SK-N-SH (cell line): Measurements from ENCODE around the gene DHDDS. TPM values are rescaled to one million over a fixed set of nuclear protein-coding genes. Genes with fewer than 3 reads are reported as not detected.

ENCODE experiments used
- CTCF ChIA-PET: fragments of 300-600, 350-600 bp; formaldehyde crosslinking; extraction: SDS; loops from one replicate; lab custom pipeline; 2021; lab: Yijun Ruan, JAX
- POLR2A ChIA-PET: fragments of 350-600 bp; sonication (Branson Sonifier 250); formaldehyde crosslinking; extraction: SDS; loops from one replicate; lab custom pipeline; 2020; ENCODE audit warnings: antibody characterized with exemption, inconsistent platforms; lab: Yijun Ruan, JAX
- DNase-seq: peaks from one replicate; pipeline ENCODE4 v3.0.0; 2012
- H2AFZ ChIP-seq: fragments of 200-600 bp; sonication (generic); 2 replicates; pipeline ENCODE4 v1.8.1; 2016; ENCODE audit warnings: antibody characterized with exemption, mild to moderate bottlenecking, low read depth
- H3F3A ChIP-seq: fragments of 200-600 bp; sonication (generic); replicated peaks from 2 replicates; pipeline ENCODE3; 2016; ENCODE audit warnings: antibody characterized with exemption, mild to moderate bottlenecking; ENCODE audit not compliant: insufficient read depth
- H3K27ac ChIP-seq, 2 experiments: fragments of 200-500 bp in 1 of 2; fragments of 200-600 bp in 1 of 2; sonication (Bioruptor generic) in 1 of 2; sonication (generic), shearing (Covaris generic) in 1 of 2; 2 replicates each; pipeline versions ENCODE4 v1.5.1 to v1.6.1; 2014 to 2016; ENCODE audit warnings: low read depth in 2 of 2, inconsistent platforms in 1 of 2, low read length in 1 of 2, mild to moderate bottlenecking in 1 of 2, mixed read lengths in 1 of 2
- H3K27me3 ChIP-seq: fragments of 200-600 bp; sonication (generic), shearing (Covaris generic); 2 replicates; pipeline ENCODE4 v1.6.1; 2016; ENCODE audit warnings: mixed run types; ENCODE audit not compliant: insufficient read depth
- H3K36me3 ChIP-seq, 2 experiments: fragments of 200-500 bp in 1 of 2; fragments of 200-600 bp in 1 of 2; sonication (Bioruptor generic) in 1 of 2; sonication (generic) in 1 of 2; replicated peaks in 1 of 2; 2 replicates each; pipeline versions ENCODE3 to v1.5.1; 2014 to 2016; ENCODE audit warnings: low read length in 1 of 2, mild to moderate bottlenecking in 1 of 2; ENCODE audit not compliant: insufficient read depth in 2 of 2, control insufficient read depth in 1 of 2
- H3K4me1 ChIP-seq, 2 experiments: fragments of 200-500 bp in 1 of 2; fragments of 200-600 bp in 1 of 2; sonication (Bioruptor generic) in 1 of 2; sonication (generic), shearing (Covaris generic) in 1 of 2; 2 replicates each; pipeline versions ENCODE4 v1.5.1 to v1.6.1; 2014 to 2016; ENCODE audit warnings: low read depth in 1 of 2, low read length in 1 of 2, mixed run types in 1 of 2; ENCODE audit not compliant: insufficient read depth in 2 of 2, control insufficient read depth in 1 of 2
- H3K4me2 ChIP-seq: fragments of 200-600 bp; sonication (generic), shearing (Covaris generic); 2 replicates; pipeline ENCODE4 v1.6.1; 2017; ENCODE audit warnings: mixed run types
- H3K4me3 ChIP-seq, 2 experiments: fragments of 200-500 bp in 1 of 2; fragments of 200-600 bp in 1 of 2; sonication (Bioruptor generic) in 1 of 2; sonication (generic), shearing (Covaris generic) in 1 of 2; 2 replicates each; pipeline versions ENCODE4 v1.5.1 to v1.8.1; 2014 to 2016; ENCODE audit warnings: low read depth in 2 of 2, inconsistent platforms in 1 of 2, low read length in 1 of 2, mild to moderate bottlenecking in 1 of 2, mixed read lengths in 1 of 2, moderate library complexity in 1 of 2
- H3K79me2 ChIP-seq: fragments of 200-600 bp; sonication (generic); 2 replicates; pipeline ENCODE4 v1.8.1; 2017; ENCODE audit warnings: mild to moderate bottlenecking; ENCODE audit not compliant: insufficient read depth
- H3K9ac ChIP-seq: fragments of 200-600 bp; sonication (generic); 2 replicates; pipeline ENCODE4 v1.6.1; 2017; ENCODE audit warnings: mixed run types
- H3K9me2 ChIP-seq: fragments of 200-600 bp; sonication (generic); 2 replicates; pipeline ENCODE4 v1.6.1; 2017; ENCODE audit warnings: mixed run types
- H3K9me3 ChIP-seq: fragments of 200-600 bp; sonication (generic); 2 replicates; pipeline ENCODE4 v1.6.1; 2017; ENCODE audit warnings: mixed run types, mild to moderate bottlenecking, moderate library complexity
- H4K20me1 ChIP-seq: fragments of 200-600 bp; sonication (generic); 2 replicates; pipeline ENCODE4 v1.6.1; 2017; ENCODE audit warnings: mild to moderate bottlenecking, mixed run types; ENCODE audit not compliant: insufficient read depth
- CHD2 ChIP-seq: fragments of 150-350 bp; IDR thresholded peaks from 2 replicates; pipeline ENCODE4 v1.6.1; 2018; ENCODE audit warnings: low read length; ENCODE audit not compliant: partially characterized antibody
- CTCF ChIP-seq: fragments of 200-600 bp; sonication (generic); IDR thresholded peaks from 2 replicates; pipeline ENCODE4 v1.6.1; 2017; ENCODE audit warnings: antibody characterized with exemption, mild to moderate bottlenecking, moderate library complexity
- ELF1 ChIP-seq: IDR thresholded peaks from 2 replicates; pipeline ENCODE4 v1.4.0; 2012
- EP300 ChIP-seq, 2 experiments: IDR thresholded peaks; 2 replicates each; pipeline versions ENCODE4 v1.4.0 to v1.6.1; 2012; ENCODE audit warnings: borderline replicate concordance in 1 of 2, low read depth in 1 of 2, low read length in 1 of 2
- EZH2phosphoT487 ChIP-seq: fragments of 200-600 bp; sonication (generic); IDR thresholded peaks from 2 replicates; pipeline ENCODE4 v1.6.1; 2017; ENCODE audit warnings: low read depth, mixed run types, mild to moderate bottlenecking, antibody characterized with exemption, moderate library complexity, borderline replicate concordance
- FOXM1 ChIP-seq: IDR thresholded peaks from 2 replicates; pipeline ENCODE4 v1.4.0; 2012; ENCODE audit warnings: low read depth, mild to moderate bottlenecking
- GATA2 ChIP-seq: sonication (generic); formaldehyde crosslinking; IDR thresholded peaks from 2 replicates; pipeline ENCODE4 v1.5.0; 2020; ENCODE audit warnings: mild to moderate bottlenecking, missing genetic modification reagents
- MEF2A ChIP-seq: IDR thresholded peaks from 2 replicates; pipeline ENCODE4 v1.4.0; 2012; ENCODE audit warnings: low read depth, borderline replicate concordance
- NRF1 ChIP-seq: IDR thresholded peaks from 2 replicates; pipeline ENCODE4 v1.6.1; 2012; ENCODE audit warnings: low read depth, mild to moderate bottlenecking, low read length
- PBX3 ChIP-seq: IDR thresholded peaks from 2 replicates; pipeline ENCODE4; 2012
- RCOR1 ChIP-seq: fragments of 150-350 bp; IDR thresholded peaks from 2 replicates; pipeline ENCODE4 v1.6.1; 2017; ENCODE audit warnings: antibody characterized with exemption, low read length
- REST ChIP-seq: IDR thresholded peaks from 2 replicates; pipeline ENCODE4 v1.6.1; 2012; ENCODE audit warnings: mild to moderate bottlenecking, low read depth, low read length, moderate library complexity
- TAF1 ChIP-seq: IDR thresholded peaks from 2 replicates; pipeline ENCODE4 v1.6.1; 2012; ENCODE audit warnings: low read depth, mild to moderate bottlenecking, low read length, moderate library complexity, borderline replicate concordance
- TCF12 ChIP-seq: IDR thresholded peaks from 2 replicates; pipeline ENCODE4 v1.4.0; 2012
- USF1 ChIP-seq: IDR thresholded peaks from 2 replicates; pipeline ENCODE4 v1.4.0; 2012; ENCODE audit warnings: low read depth, borderline replicate concordance
- WGBS: methylation state at CpG from one replicate; pipeline ENCODE4 v1.1.6; 2017; ENCODE audit warnings: low lambda C conversion rate; 5-methylcytosine and 5-hydroxymethylcytosine counted together
- polyA plus RNA-seq, 3 experiments: library from polyadenylated mRNA; depleted of rRNA; stranded (reverse); fragments of >200 nt; gene quantifications; 2 replicates each; pipeline ENCODE4 v1.2.3, GENCODE V29; 2012

DHDDS gene
- polyA plus RNA-seq, 1 of the 3 experiments (the other 2 are of a cell fraction) = 25.0 TPM

- CTCF ChIA-PET = interaction anchor here (0.7 to 2.1 kb wide), 2 partner anchors 21 to 46 kb away, joined by 3 to 6 read pairs; no protein-coding TSS in a partner anchor
- H3K9me2 ChIP-seq = no peaks in the 10 kb centered on the region
- H3K27ac ChIP-seq = no peak overlapping the region
- H3K9ac ChIP-seq = no peak overlapping the region
- peaks cover 5 to 20% of the 10 kb centered on the region in 2 experiments; a peak in 3 of 4 replicates for H3K4me1 ChIP-seq
- no peaks in the 10 kb centered on the region for H3K9me3 ChIP-seq
- H3K4me2 ChIP-seq = no peak overlapping the region
- H3F3A ChIP-seq = peaks cover 65% of the 10 kb centered on the region
- no peaks in the 10 kb centered on the region for H3K27me3 ChIP-seq
- 97% methylated on average over 6 of the region's 6 CpGs for WGBS
- no peak for DNase-seq
- H4K20me1 ChIP-seq = peaks cover 21% of the 10 kb centered on the region
- peaks cover 31 to 34% of the 10 kb centered on the region in 2 experiments for H3K36me3 ChIP-seq
- H2AFZ ChIP-seq = no peak overlapping the region
- peaks cover 23% of the 10 kb centered on the region for H3K79me2 ChIP-seq
- no peak overlapping the region for H3K4me3 ChIP-seq
- POLR2A ChIA-PET = no interaction called here
- TF ChIP-seq ELF1 = no peak
- TF ChIP-seq CTCF = no peak
Observed at GRCh38 chr1:26478988-26479387, 46.9 kb downstream of the DHDDS start.

GRCh38 chr1:26482921-26483320 lies 50.8 kb downstream of the DHDDS start:
- Histone ChIP-seq H3K36me3 (peaks cover 0 to 8% of the 10 kb centered on the region in 2 experiments), H3K4me2 (peak overlapping the region; percentile 47; the same call in 1 of the 2 replicates), H3F3A (peaks cover 36% of the 10 kb centered on the region), H3K9ac (no peak overlapping the region), H3K27me3 (no peaks in the 10 kb centered on the region), H3K27ac (peak overlapping the region in 1 of 2 experiments; percentile 50; a peak in 2 of 4 replicates), H3K79me2 (no peaks in the 10 kb centered on the region), H2AFZ (no peak overlapping the region), H3K9me3 (no peaks in the 10 kb centered on the region), H3K4me1 (peaks cover 0 to 14% of the 10 kb centered on the region in 2 experiments; a peak in 1 of 4 replicates), H3K4me3 (no peak overlapping the region), H4K20me1 (no peaks in the 10 kb centered on the region), H3K9me2 (no peaks in the 10 kb centered on the region)
- ChIA-PET POLR2A (interaction anchor here (2.2 kb wide), 1 partner anchor 18 kb away, joined by 6 read pairs; no protein-coding TSS in a partner anchor), CTCF (no interaction called here)
- TF ChIP-seq EZH2phosphoT487 (no peak), PBX3 (no peak), RCOR1 (no peak), FOXM1 (no peak), CHD2 (no peak), TCF12 (no peak)
- DNase-seq = no peak
- WGBS = 67% methylated on average over 2 of the region's 2 CpGs

- Histone ChIP-seq H3K27me3 (no peaks in the 10 kb centered on the region), H3K9me2 (no peaks in the 10 kb centered on the region), H3K36me3 (peaks cover 0 to 5% of the 10 kb centered on the region in 2 experiments), H3K27ac (peak overlapping the region in 1 of 2 experiments; percentile 50; a peak in 1 of 4 replicates), H4K20me1 (no peaks in the 10 kb centered on the region), H2AFZ (no peak overlapping the region), H3K9ac (no peak overlapping the region), H3K4me2 (no peak overlapping the region), H3K9me3 (no peaks in the 10 kb centered on the region), H3K79me2 (no peaks in the 10 kb centered on the region), H3K4me1 (peaks cover 0 to 14% of the 10 kb centered on the region in 2 experiments; a peak in 1 of 4 replicates), H3F3A (peaks cover 32% of the 10 kb centered on the region), H3K4me3 (no peak overlapping the region)
- ChIA-PET CTCF (no interaction called here), POLR2A (interaction anchor here (1.8 kb wide), 1 partner anchor 17 kb away, joined by 7 read pairs; no protein-coding TSS in a partner anchor)
- WGBS = 66% methylated on average over 2 of the region's 2 CpGs
- no peak for DNase-seq
- TF ChIP-seq TAF1 = no peak
- TF ChIP-seq EP300 (IDR thresholded peaks at IDR 0.05; ENCODE audit: borderline replicate concordance in 1 of 2, low read depth in 1 of 2, low read length in 1 of 2) = no peak
- no peak for TF ChIP-seq EZH2phosphoT487
- no peak for TF ChIP-seq REST
- no peak for TF ChIP-seq USF1
- TF ChIP-seq GATA2 (CRISPR knock-in tag) = no peak
- TF ChIP-seq MEF2A = no peak
- TF ChIP-seq NRF1 = no peak
Observed at GRCh38 chr1:26483980-26484379, 51.9 kb downstream of the DHDDS start.
